ENCODE measurements around the gene LDLRAD4.

- TF ChIP-seq CTCF (IDR thresholded peaks at IDR 0.05): no peak
- no peak for TF ChIP-seq POLR2A (IDR thresholded peaks at IDR 0.05)
Measured at GRCh38 chr18:13553449-13553848, 334.9 kb downstream of the LDLRAD4 start.

Data from lower leg skin (tissue), 3 donors.